ENCODE measurements around the gene SYT14. TPM values are rescaled to one million over a fixed set of nuclear protein-coding genes. Genes with fewer than 3 reads are reported as not detected.
"Not testable (repeated sequence)": the region's sequence is repeated elsewhere in the genome, so short reads cannot be mapped to it uniquely, and the experiment has no call there.

Gene SYT14
- total RNA-seq, 1 donor from 2014 or later: 16.1 TPM

GRCh38 chr1:209896346-209896745 lies 41.7 kb upstream of the SYT14 start:
- H3K27ac ChIP-seq: no peak overlapping the region
- Mint-ChIP-seq H3K36me3 (no peaks in the 10 kb centered on the region), H3K4me1 (no peaks in the 10 kb centered on the region), H3K27me3 (ENCODE audit: insufficient read depth, low read depth) (peaks cover 5% of the 10 kb centered on the region), H3K9me3 (peaks cover 5% of the 10 kb centered on the region), H3K4me3 (no peak overlapping the region), H3K27ac (no peak overlapping the region)
- no peak overlapping the region for H2AFZ ChIP-seq (replicated peaks)
- H3K9me3 ChIP-seq (ENCODE audit: low read depth): no peaks in the 10 kb centered on the region
- H3K36me3 ChIP-seq: no peaks in the 10 kb centered on the region
- no peak overlapping the region for H3K4me3 ChIP-seq
- no peaks in the 10 kb centered on the region for H3F3A ChIP-seq (ENCODE audit: low read depth)
- H4K20me1 ChIP-seq (ENCODE audit: low read depth): no peaks in the 10 kb centered on the region
- TF ChIP-seq EZH2phosphoT487 (IDR thresholded peaks at IDR 0.05): no peak
- no peak for TF ChIP-seq CTCF (IDR thresholded peaks at IDR 0.05)
- no peak for TF ChIP-seq EZH2 (IDR thresholded peaks at IDR 0.05)
- H3K27me3 ChIP-seq: no peaks in the 10 kb centered on the region
- no peak overlapping the region for H3K9ac ChIP-seq
- H3K4me1 ChIP-seq: no peaks in the 10 kb centered on the region
- DNase-seq (ENCODE audit: low spot score): no peak
- H3K4me2 ChIP-seq: no peak overlapping the region
- H3K79me2 ChIP-seq (ENCODE audit: low read depth): no peaks in the 10 kb centered on the region

- H3K27ac Mint-ChIP-seq; H3K9ac ChIP-seq; H2AFZ ChIP-seq (replicated peaks); H3K27me3 Mint-ChIP-seq (ENCODE audit: insufficient read depth, low read depth); H3K4me2 ChIP-seq; H3K27me3 ChIP-seq; H3K27ac ChIP-seq; H3K4me3 Mint-ChIP-seq; H3K36me3 Mint-ChIP-seq; H3F3A ChIP-seq (ENCODE audit: low read depth); H3K4me1 Mint-ChIP-seq; H3K4me3 ChIP-seq; H3K9me3 Mint-ChIP-seq; H3K4me1 ChIP-seq; H4K20me1 ChIP-seq (ENCODE audit: low read depth); H3K79me2 ChIP-seq (ENCODE audit: low read depth); H3K9me3 ChIP-seq (ENCODE audit: low read depth); DNase-seq (ENCODE audit: low spot score); H3K36me3 ChIP-seq: not testable (repeated sequence)
These were observed 39.7 kb upstream of the SYT14 start for GRCh38 chr1:209898271-209898670.

- not testable (repeated sequence) for H3F3A ChIP-seq (ENCODE audit: low read depth); H4K20me1 ChIP-seq (ENCODE audit: low read depth); H2AFZ ChIP-seq (replicated peaks); H3K4me3 ChIP-seq; H3K4me3 Mint-ChIP-seq; H3K9me3 ChIP-seq (ENCODE audit: low read depth); H3K27me3 ChIP-seq; H3K4me1 Mint-ChIP-seq; H3K9ac ChIP-seq; H3K27me3 Mint-ChIP-seq (ENCODE audit: insufficient read depth, low read depth); H3K4me2 ChIP-seq; H3K27ac ChIP-seq; H3K79me2 ChIP-seq (ENCODE audit: low read depth); DNase-seq (ENCODE audit: low spot score); H3K36me3 ChIP-seq; H3K9me3 Mint-ChIP-seq; H3K4me1 ChIP-seq; H3K27ac Mint-ChIP-seq; H3K36me3 Mint-ChIP-seq
These were observed 39.2 kb upstream of the SYT14 start for GRCh38 chr1:209898851-209899250.

DNA sequence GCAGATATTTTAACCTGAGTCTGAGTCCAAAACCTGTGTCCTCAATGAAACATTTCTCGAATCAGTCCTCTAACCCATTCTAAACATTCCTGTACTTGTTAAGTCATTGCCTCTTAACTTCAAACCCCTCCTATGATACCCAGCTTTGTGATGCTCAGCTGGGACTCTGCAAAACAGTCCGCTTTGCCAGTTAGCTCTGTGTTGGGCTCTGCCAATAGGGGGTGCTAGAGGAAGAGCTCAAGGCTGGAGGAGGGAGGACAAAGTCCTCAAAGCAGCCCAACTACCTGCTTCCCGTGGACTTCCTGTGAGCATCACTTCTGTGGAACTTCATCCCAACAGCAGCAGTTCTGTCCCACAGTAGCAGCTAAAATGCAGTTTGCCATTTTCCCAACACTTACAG lies 38.1 kb upstream of the SYT14 start:
- no peak overlapping the region for H3K4me3 Mint-ChIP-seq
- Histone ChIP-seq H2AFZ (replicated peaks) (no peak overlapping the region), H3K79me2 (ENCODE audit: low read depth) (no peaks in the 10 kb centered on the region), H3K9ac (no peak overlapping the region), H3K27me3 (no peaks in the 10 kb centered on the region), H3K36me3 (no peaks in the 10 kb centered on the region), H3K4me2 (no peak overlapping the region), H3K27ac (no peak overlapping the region), H4K20me1 (ENCODE audit: low read depth) (no peaks in the 10 kb centered on the region), H3K4me1 (no peaks in the 10 kb centered on the region), H3K4me3 (no peak overlapping the region), H3K9me3 (ENCODE audit: low read depth) (no peaks in the 10 kb centered on the region), H3F3A (ENCODE audit: low read depth) (no peaks in the 10 kb centered on the region)
- TF ChIP-seq CTCF (IDR thresholded peaks at IDR 0.05) (peak; percentile 55), EZH2phosphoT487 (IDR thresholded peaks at IDR 0.05) (no peak)
- no peak overlapping the region for H3K27ac Mint-ChIP-seq
- no peaks in the 10 kb centered on the region for H3K36me3 Mint-ChIP-seq
- peaks cover 5% of the 10 kb centered on the region for H3K9me3 Mint-ChIP-seq
- peak; percentile 56 for DNase-seq (ENCODE audit: low spot score)
- peaks cover 5% of the 10 kb centered on the region for H3K27me3 Mint-ChIP-seq (ENCODE audit: insufficient read depth, low read depth)
- H3K4me1 Mint-ChIP-seq: no peaks in the 10 kb centered on the region

Data from neural progenitor cell (in vitro differentiated cells).